Stimulated activated CD8-positive, alpha-beta memory T cell treated with anti-CD3 and anti-CD28 coated beads, Interleukin-12 subunit alpha, Interleukin-12 subunit beta, amount 100 ng/mL, for 1 hour (primary cell): Measurements from ENCODE around the gene HSD17B14.

Experiments
- DNase-seq: peaks from one replicate; pipeline ENCODE4 v3.0.0-alpha.2; 2020; ENCODE audit warnings: low read depth

The HSD17B14 gene

GRCh38 chr19:48826606-48827020 lies 9.7 kb downstream of the HSD17B14 start:
- DNase-seq, result no peak

GRCh38 chr19:48822514-48822913 lies 13.8 kb downstream of the HSD17B14 start:
- no peak for DNase-seq

GRCh38 chr19:48821633-48822032 lies 14.7 kb downstream of the HSD17B14 start:
- no peak for DNase-seq

- no peak for DNase-seq
Observed at GRCh38 chr19:48819366-48819816, 16.9 kb downstream of the HSD17B14 start.

- no peak for DNase-seq
Observed at GRCh38 chr19:48818234-48818820, 18.0 kb downstream of the HSD17B14 start.

- DNase-seq, result no peak
Observed at GRCh38 chr19:48817585-48818124, 18.6 kb downstream of the HSD17B14 start.

- DNase-seq, result no peak
Observed at GRCh38 chr19:48815870-48816501, 20.3 kb downstream of the HSD17B14 start.

- no peak for DNase-seq
Observed at GRCh38 chr19:48814895-48815294, 21.4 kb downstream of the HSD17B14 start.

- DNase-seq, result no peak
Observed at GRCh38 chr19:48813123-48813913, 23.0 kb downstream of the HSD17B14 start.

- no peak for DNase-seq
Observed at GRCh38 chr19:48812094-48812929, 24.0 kb downstream of the HSD17B14 start.

- no peak for DNase-seq
Observed at GRCh38 chr19:48810151-48810550, 26.1 kb downstream of the HSD17B14 start.

GRCh38 chr19:48807590-48808308 lies 28.5 kb downstream of the HSD17B14 start:
- DNase-seq, result no peak

GRCh38 chr19:48806818-48807589 lies 29.3 kb downstream of the HSD17B14 start:
- no peak for DNase-seq

GRCh38 chr19:48806518-48806817 lies 29.8 kb downstream of the HSD17B14 start:
- DNase-seq, result no peak

GRCh38 chr19:48805452-48805851 lies 30.8 kb downstream of the HSD17B14 start:
- no peak for DNase-seq

GRCh38 chr19:48804496-48804895 lies 31.8 kb downstream of the HSD17B14 start:
- DNase-seq, result no peak

GRCh38 chr19:48802623-48803022 lies 33.7 kb downstream of the HSD17B14 start:
- no peak for DNase-seq

- DNase-seq, result no peak
Observed at GRCh38 chr19:48799358-48800300, 36.7 kb downstream of the HSD17B14 start.

GRCh38 chr19:48798937-48799336 lies 37.4 kb downstream of the HSD17B14 start:
- DNase-seq, result no peak

- no peak for DNase-seq
Observed at GRCh38 chr19:48797103-48797502, 39.2 kb downstream of the HSD17B14 start.
